AG04450 (cell line): ENCODE results near the gene ARID5A. TPM values are rescaled to one million over a fixed set of nuclear protein-coding genes. Genes with fewer than 3 reads are reported as not detected.
A peak's percentile ranks its signal among the peaks of the same experiment; 100 is the strongest.

Source experiments
- CTCF ChIA-PET: fragments of 300-600, 350-600 bp; formaldehyde crosslinking; extraction: SDS; loops from one replicate; lab custom pipeline; 2022; ENCODE audit warnings: antibody characterized with exemption, inconsistent platforms; lab: Charles Lee
- POLR2A ChIA-PET: fragments of 350-600 bp; formaldehyde crosslinking; extraction: SDS; loops from one replicate; lab custom pipeline; 2021; ENCODE audit warnings: antibody characterized with exemption, inconsistent platforms; lab: Yijun Ruan, JAX
- DNase-seq: peaks from one replicate; pipeline ENCODE4 v3.0.0-alpha.2; 2011; ENCODE audit warnings: low read depth, low spot score
- H3K27ac ChIP-seq: one replicate; pipeline ENCODE4 v1.5.1; 2012; ENCODE audit warnings: low read depth, low read length, control low read depth
- H3K27me3 ChIP-seq: one replicate; pipeline ENCODE4 v1.6.0; 2012; ENCODE audit warnings: low read length; ENCODE audit not compliant: control insufficient read depth, insufficient read depth
- H3K4me3 ChIP-seq: 2 replicates; pipeline ENCODE4 v1.5.1; 2011; ENCODE audit warnings: mild to moderate bottlenecking, low read depth, low read length, control low read depth
- H3K9me3 ChIP-seq: 2 replicates; pipeline ENCODE4 v1.5.1; 2012; ENCODE audit warnings: low read length; ENCODE audit not compliant: control insufficient read depth, insufficient read depth
- polyA plus RNA-seq: library from polyadenylated mRNA; depleted of rRNA; stranded (reverse); fragments of >200 nt; gene quantifications from 2 replicates; pipeline ENCODE4 v1.2.3, GENCODE V29; 2011
- TF ChIP-seq, protein P1 (sequence below): IDR thresholded peaks from 2 replicates; pipeline ENCODE4 v1.5.1; 2011; ENCODE audit warnings: low read depth, low read length, control low read depth, inconsistent platforms

The ARID5A gene
- polyA plus RNA-seq, 1 experiment: 3.1 TPM

DNA sequence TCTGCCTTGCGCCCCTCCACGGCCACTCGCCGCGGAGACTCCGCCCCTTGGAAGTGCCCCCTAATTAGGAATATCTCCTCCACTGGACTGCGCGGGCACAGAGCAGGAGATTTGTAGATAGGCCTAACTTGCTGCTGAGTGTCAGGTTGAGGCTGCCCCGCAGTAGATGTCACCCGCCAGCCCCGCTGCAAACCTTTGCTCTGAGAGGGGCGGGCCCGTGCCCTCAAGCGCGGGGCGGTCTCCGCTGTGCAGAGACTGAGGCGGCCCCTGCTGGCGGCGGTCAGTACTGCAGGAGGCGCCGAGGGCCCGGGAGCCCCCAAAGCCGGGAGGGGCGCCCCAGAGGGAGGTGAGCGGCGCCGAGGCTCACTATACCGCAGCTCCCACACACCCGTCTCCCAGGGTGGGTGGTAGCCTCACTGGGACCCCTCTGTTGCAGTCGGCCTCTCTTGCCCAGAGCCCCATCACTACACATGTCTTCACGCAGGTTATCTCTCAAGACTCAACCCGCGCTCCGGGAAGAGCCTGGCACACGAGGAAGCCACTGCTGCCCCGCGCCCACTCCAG, 28.5 kb upstream of the ARID5A start:
- H3K9me3 ChIP-seq: peaks cover 10% of the 10 kb centered on the region; the same call in 1 of the 2 replicates
- no peak for DNase-seq
- CTCF ChIA-PET: interaction anchor here (0.7 to 6.4 kb wide), 4 partner anchors 46 to 102 kb away, joined by 5 to 140 read pairs (median 9); no protein-coding TSS in a partner anchor
- peak overlapping the region; percentile 36 for H3K4me3 ChIP-seq
- POLR2A ChIA-PET: no interaction called here
- TF ChIP-seq, protein P1, sequence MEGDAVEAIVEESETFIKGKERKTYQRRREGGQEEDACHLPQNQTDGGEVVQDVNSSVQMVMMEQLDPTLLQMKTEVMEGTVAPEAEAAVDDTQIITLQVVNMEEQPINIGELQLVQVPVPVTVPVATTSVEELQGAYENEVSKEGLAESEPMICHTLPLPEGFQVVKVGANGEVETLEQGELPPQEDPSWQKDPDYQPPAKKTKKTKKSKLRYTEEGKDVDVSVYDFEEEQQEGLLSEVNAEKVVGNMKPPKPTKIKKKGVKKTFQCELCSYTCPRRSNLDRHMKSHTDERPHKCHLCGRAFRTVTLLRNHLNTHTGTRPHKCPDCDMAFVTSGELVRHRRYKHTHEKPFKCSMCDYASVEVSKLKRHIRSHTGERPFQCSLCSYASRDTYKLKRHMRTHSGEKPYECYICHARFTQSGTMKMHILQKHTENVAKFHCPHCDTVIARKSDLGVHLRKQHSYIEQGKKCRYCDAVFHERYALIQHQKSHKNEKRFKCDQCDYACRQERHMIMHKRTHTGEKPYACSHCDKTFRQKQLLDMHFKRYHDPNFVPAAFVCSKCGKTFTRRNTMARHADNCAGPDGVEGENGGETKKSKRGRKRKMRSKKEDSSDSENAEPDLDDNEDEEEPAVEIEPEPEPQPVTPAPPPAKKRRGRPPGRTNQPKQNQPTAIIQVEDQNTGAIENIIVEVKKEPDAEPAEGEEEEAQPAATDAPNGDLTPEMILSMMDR: peak; percentile 81
- peaks cover 24% of the 10 kb centered on the region for H3K27me3 ChIP-seq
- no peak overlapping the region for H3K27ac ChIP-seq

DNA sequence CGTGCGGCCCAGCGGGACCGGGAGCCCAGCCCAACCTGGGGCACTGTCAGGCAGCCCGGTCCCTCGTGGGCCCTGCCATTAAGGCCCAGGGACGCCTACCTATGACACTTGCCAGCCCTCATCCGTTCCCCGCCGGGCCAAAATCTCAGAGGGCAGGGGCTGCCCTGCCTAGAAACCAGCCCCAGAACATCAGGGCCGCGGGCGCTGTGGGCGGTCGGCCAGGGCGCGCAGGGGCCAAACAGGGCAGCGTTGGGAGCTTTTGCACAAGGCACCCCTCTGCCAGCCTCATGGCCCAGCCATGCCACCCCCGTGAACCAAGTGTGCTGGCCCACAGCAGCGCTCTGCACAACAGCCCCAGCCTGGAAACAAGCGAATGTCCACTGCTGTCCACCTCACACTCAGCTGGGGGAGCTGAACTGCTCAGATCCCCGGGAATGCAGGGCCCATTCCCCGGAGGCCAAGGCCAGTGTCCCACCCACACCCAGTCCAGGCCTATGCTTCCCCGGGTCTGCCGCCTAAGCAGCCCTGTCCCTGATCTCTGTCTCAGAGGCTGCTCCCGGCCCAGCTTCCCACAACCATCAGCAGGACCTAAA, 27.9 kb upstream of the ARID5A start:
- Histone ChIP-seq H3K9me3 (peaks cover 10% of the 10 kb centered on the region; the same call in 1 of the 2 replicates), H3K27me3 (peaks cover 23% of the 10 kb centered on the region), H3K27ac (no peak overlapping the region), H3K4me3 (no peak overlapping the region)
- TF ChIP-seq, protein P1: no peak
- DNase-seq: no peak
- ChIA-PET POLR2A (no interaction called here), CTCF (interaction anchor here (0.6 to 6.4 kb wide), 27 partner anchors 10 to 516 kb away, joined by 3 to 140 read pairs (median 4); partner anchors contain the start of genes ASTL and NCAPH)

DNA sequence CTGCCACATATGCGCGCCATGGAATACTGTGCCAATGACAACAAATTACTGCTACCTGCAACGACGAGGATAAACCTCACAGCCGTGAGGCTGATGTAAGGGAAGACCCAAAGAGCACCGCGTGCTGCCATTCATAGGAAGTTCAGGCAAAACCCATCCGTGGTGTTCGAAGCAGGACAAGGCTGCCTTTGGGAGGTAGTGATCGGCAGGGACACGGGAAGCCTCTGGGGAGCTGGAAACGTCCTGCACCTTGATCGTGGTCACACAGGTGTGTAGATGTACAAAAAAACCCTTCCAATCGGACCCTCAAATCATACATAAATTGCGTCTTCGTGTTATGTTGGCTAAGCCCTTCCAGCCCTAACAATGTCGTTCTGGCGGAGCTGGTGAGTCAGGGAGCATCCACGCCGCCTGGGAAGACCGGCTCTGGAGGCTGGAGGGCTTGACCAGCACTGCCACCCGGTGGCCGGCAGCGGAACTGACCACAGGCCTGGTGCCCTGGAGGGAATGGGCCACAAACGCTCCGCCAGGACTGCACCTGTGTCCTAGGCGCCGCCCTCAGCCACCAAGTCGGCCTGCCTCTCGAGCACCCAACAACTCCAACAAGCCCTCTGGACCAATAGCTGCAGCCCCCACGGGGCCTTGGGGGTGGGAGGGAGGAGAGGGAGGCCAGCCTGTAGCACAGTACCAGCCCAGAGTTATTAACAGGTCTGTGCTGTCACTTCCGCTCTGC, 27.3 kb upstream of the ARID5A start:
- H3K27ac ChIP-seq: no peak overlapping the region
- CTCF ChIA-PET: interaction anchor here (0.5 to 6.4 kb wide), 33 partner anchors 9 to 516 kb away, joined by 3 to 140 read pairs (median 4); partner anchors contain the start of genes ASTL and NCAPH
- no peak overlapping the region for H3K4me3 ChIP-seq
- peaks cover 21% of the 10 kb centered on the region for H3K27me3 ChIP-seq
- peaks cover 10% of the 10 kb centered on the region; the same call in 1 of the 2 replicates for H3K9me3 ChIP-seq
- TF ChIP-seq, protein P1: peak; percentile 96
- DNase-seq: peak; percentile 55
- POLR2A ChIA-PET: no interaction called here

DNA sequence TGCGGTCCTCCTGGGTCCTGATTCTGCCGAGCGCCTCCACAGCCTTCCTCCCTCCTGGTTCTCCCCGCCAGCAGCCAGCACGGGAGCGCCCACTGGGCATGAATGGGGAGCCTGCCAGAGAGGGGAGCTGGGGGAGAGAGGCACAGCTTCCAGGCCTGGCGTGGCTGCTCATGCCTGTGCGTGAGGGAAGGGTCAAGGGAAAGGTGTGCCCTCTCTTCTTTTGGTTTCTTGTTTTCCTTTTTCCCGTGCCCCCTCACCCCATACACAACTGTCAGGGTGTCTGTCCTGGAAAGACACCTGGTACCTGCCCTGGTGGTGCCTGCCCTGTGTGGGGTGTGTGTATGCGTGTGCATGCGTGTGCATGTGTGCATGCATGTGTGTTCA, 26.7 kb upstream of the ARID5A start:
- CTCF ChIA-PET: interaction anchor here (0.5 to 6.4 kb wide), 23 partner anchors 9 to 517 kb away, joined by 3 to 140 read pairs (median 5); partner anchors contain the start of gene NCAPH
- H3K27me3 ChIP-seq: peaks cover 23% of the 10 kb centered on the region
- peaks cover 10% of the 10 kb centered on the region; the same call in 1 of the 2 replicates for H3K9me3 ChIP-seq
- no peak for DNase-seq
- TF ChIP-seq, protein P1: no peak
- POLR2A ChIA-PET: no interaction called here
- H3K27ac ChIP-seq: no peak overlapping the region
- H3K4me3 ChIP-seq: no peak overlapping the region
